AG09309 (cell line): Measurements from ENCODE around the gene REEP3.

Experiments
- DNase-seq: peaks from one replicate; pipeline ENCODE4 v3.0.0-alpha.2; 2010; ENCODE audit warnings: low read depth
- H3K4me3 ChIP-seq: 2 replicates; pipeline ENCODE4 v1.5.1; 2011; ENCODE audit warnings: mild to moderate bottlenecking, low read depth, low read length, moderate library complexity; ENCODE audit not compliant: control insufficient read depth
- TF ChIP-seq, protein P1 (sequence below): IDR thresholded peaks from 2 replicates; pipeline ENCODE4 v1.5.1; 2011; ENCODE audit warnings: mild to moderate bottlenecking, low read depth, low read length, inconsistent platforms; ENCODE audit not compliant: insufficient read depth, control insufficient read depth; ENCODE audit errors: missing control alignments

Gene REEP3

DNA sequence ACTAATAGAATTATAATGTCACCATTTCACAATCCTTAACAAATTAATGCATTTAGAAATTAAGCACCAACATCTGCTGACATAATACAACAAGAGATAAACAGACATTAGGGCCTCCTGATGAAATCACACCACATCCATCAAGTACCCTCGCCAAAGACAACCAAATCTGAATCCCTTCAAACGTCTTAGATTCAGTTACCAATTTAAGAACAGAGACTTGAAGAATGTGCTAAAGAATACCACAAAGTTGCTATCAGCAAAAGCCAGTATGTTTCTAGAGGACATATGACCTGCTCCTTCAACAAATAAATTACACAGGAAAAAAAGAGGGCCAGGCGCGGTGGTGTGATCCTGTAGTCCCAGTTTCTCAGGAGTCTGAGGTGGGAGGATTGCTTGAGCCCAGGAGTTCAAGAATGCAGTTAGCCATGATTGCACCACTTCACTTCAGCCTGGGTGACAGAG, 144.5 kb downstream of the REEP3 start:
- DNase-seq, result no peak

GRCh38 chr10:63666836-63667383, 145.7 kb downstream of the REEP3 start:
- peak; percentile 78 for DNase-seq
- TF ChIP-seq, protein P1, sequence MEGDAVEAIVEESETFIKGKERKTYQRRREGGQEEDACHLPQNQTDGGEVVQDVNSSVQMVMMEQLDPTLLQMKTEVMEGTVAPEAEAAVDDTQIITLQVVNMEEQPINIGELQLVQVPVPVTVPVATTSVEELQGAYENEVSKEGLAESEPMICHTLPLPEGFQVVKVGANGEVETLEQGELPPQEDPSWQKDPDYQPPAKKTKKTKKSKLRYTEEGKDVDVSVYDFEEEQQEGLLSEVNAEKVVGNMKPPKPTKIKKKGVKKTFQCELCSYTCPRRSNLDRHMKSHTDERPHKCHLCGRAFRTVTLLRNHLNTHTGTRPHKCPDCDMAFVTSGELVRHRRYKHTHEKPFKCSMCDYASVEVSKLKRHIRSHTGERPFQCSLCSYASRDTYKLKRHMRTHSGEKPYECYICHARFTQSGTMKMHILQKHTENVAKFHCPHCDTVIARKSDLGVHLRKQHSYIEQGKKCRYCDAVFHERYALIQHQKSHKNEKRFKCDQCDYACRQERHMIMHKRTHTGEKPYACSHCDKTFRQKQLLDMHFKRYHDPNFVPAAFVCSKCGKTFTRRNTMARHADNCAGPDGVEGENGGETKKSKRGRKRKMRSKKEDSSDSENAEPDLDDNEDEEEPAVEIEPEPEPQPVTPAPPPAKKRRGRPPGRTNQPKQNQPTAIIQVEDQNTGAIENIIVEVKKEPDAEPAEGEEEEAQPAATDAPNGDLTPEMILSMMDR, result no peak
- H3K4me3 ChIP-seq, result no peak overlapping the region

More for the DNA sequence above, 144.5 kb downstream of the REEP3 start:
- H3K4me3 ChIP-seq, result no peak overlapping the region
- TF ChIP-seq, protein P1, result no peak

DNA sequence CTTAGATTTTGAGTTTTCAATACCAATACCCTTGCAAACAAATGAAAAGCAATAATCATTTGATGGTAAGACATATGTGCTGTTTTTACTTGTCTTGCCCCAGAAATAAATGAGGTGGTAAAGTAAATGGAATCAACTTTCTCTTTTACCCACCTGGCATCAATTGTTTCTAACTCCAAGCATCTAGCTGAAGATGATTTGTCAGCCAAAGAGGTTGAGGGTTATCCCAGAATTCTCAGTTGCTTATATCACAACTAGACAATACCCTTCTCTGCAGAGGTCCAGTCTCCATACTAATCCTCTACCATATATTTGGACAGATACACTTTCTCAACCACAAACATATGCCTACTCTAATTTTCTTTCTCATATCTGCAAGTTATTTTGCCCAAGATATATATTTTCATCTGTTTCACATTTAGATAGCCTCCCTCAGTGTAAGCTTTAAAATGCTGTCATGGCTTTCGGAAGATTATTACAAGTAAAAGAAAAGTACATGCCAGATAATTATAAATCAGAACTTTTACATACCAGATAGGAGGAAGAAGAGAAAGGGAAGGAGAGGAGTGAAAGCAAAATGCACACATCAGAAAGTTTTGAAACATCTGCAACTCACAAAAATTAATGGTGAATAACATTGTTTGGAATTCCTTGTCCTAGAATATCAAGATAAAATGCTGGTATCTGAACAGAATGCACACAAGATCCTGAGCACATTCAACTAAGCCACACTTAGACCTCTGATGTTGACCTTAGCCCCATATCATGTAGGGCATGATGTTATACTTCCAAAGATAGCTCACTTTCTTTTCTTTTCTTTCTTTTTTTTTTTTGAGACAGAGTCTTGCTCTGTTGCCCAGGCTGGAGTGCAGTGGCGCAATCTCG, 146.6 kb downstream of the REEP3 start:
- DNase-seq, result no peak
- H3K4me3 ChIP-seq, result no peak overlapping the region
- TF ChIP-seq, protein P1, result no peak

DNA sequence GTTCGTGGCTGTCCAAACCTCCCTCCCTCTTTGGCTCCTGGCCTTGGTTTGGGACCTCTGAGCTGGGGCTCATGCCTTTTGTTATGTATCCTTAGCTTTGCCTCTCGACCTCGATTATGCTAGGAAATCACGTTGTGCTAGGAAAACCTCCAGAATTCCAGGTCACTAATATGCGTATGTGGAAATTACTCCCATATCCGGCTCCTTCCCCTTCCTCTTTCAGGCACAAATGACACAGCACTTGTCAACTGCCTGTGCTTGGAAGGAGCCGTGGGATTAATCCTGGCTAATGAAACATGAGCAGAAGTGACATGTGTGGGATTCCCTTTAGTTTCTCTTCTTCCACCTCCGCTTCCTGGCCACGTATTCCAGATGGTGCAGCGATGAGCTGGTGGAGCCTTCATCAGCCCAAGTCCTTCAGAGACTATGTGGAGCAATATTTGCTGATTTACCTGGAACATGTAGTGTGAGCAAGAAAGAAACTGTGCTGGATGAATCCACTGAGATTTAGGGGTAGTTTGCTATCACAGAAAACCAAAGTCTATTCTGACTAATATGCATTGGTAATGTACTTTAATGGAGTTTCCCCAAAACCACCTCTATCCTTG, 149.2 kb downstream of the REEP3 start:
- H3K4me3 ChIP-seq, result no peak overlapping the region
- TF ChIP-seq, protein P1, result no peak

GRCh38 chr10:63671317-63671937, 150.2 kb downstream of the REEP3 start:
- TF ChIP-seq, protein P1, result no peak
- peak; percentile 58 for DNase-seq

More for the DNA sequence above, 149.2 kb downstream of the REEP3 start:
- no peak for DNase-seq

DNA sequence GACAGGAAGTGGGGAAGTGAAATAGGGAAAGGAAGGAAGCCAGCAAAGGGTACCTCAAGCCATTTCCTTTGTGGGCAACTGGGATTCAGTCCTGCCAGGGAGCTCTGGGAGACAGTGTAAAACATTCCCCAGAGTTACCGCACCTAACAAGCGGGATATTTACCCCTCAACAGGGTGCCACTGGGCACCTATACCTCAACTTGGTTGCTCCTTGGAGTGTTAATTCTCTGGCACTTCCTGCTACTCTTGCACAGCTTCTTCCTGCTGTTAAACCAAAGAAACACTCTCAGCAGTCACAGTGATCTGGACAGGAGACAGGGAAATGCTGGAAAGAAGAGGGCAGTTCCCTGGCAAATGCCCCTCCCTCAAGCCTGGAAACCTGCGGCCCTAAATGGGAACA, 151.3 kb downstream of the REEP3 start:
- TF ChIP-seq, protein P1, result no peak
- DNase-seq, result no peak
- H3K4me3 ChIP-seq, result no peak overlapping the region

More at GRCh38 chr10:63671317-63671937, 150.2 kb downstream of the REEP3 start:
- no peak overlapping the region for H3K4me3 ChIP-seq
